Prostate gland (tissue), 2 donors: ENCODE measurements around the gene U2SURP.

Source experiments
- POLR2A ChIP-seq: fragments of 450-650 bp; IDR thresholded peaks from one replicate; pipeline ENCODE4 v1.6.1; 2016; ENCODE audit warnings: antibody characterized with exemption, mild to moderate bottlenecking
- POLR2AphosphoS5 ChIP-seq: sonication (generic); formaldehyde crosslinking; IDR thresholded peaks from one replicate; pipeline ENCODE4 v1.6.1; 2017; ENCODE audit warnings: antibody characterized with exemption
- TF ChIP-seq, protein P1 (sequence below), 4 experiments: fragments of 200-600 bp in 2 of 4; fragments of 450-650 bp in 2 of 4; sonication (generic) in 2 of 4; IDR thresholded peaks; 1 replicate in 3 of 4; 2 replicates in 1 of 4; pipeline ENCODE4 v1.5.1; 2016 to 2019; ENCODE audit warnings: antibody characterized with exemption in 4 of 4, mild to moderate bottlenecking in 2 of 4, moderate library complexity in 2 of 4

DNA sequence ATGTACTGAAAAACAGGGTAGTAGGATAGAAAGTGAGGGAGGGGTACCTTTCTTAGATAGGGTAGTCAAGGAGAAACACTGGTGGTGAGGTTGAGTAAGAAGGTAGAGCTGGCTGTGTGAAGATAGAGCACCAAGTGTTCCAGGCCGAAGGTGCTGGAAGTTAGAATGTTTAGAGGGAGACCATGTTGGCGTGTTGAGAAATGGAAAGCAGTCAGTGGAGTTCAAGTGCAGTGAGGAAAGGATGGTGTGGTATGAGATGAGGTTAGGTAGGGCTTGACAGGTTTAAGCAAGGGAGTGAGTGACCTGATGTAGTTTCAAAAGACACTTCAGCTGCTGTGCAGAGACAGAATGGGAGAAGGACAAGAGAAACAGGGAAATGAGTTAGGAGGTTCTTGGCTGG, 64.0 kb downstream of the U2SURP start:
- TF ChIP-seq, protein P1, sequence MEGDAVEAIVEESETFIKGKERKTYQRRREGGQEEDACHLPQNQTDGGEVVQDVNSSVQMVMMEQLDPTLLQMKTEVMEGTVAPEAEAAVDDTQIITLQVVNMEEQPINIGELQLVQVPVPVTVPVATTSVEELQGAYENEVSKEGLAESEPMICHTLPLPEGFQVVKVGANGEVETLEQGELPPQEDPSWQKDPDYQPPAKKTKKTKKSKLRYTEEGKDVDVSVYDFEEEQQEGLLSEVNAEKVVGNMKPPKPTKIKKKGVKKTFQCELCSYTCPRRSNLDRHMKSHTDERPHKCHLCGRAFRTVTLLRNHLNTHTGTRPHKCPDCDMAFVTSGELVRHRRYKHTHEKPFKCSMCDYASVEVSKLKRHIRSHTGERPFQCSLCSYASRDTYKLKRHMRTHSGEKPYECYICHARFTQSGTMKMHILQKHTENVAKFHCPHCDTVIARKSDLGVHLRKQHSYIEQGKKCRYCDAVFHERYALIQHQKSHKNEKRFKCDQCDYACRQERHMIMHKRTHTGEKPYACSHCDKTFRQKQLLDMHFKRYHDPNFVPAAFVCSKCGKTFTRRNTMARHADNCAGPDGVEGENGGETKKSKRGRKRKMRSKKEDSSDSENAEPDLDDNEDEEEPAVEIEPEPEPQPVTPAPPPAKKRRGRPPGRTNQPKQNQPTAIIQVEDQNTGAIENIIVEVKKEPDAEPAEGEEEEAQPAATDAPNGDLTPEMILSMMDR (IDR thresholded peaks at IDR 0.05) = no peak
- no peak for TF ChIP-seq POLR2AphosphoS5
- TF ChIP-seq POLR2A = no peak
